ENCODE results near the gene ADAR. TPM values are rescaled to one million over a fixed set of nuclear protein-coding genes. Genes with fewer than 3 reads are reported as not detected.

The ADAR gene
- total and polyA plus RNA-seq, 11 donors: 16.0 to 117 (median 54.3) TPM

GRCh38 chr1:154591206-154591605, 16.8 kb downstream of the ADAR start:
- ATAC-seq: no peak
- peaks cover 0 to 100% (median 100%) of the 10 kb centered on the region in 9 donors for H3K36me3 ChIP-seq
- no peaks in the 10 kb centered on the region for H3K4me1 ChIP-seq
- DNase-seq: no peak
- intact Hi-C loops (cut with DNase I): no loop called here
- no peaks in the 10 kb centered on the region for H3K27me3 ChIP-seq
- H3K27ac ChIP-seq: no peak overlapping the region
- WGBS, 4 donors: 92 to 96% (median 95%) methylated on average over 7 of the region's 7 CpGs
- TF ChIP-seq POLR2A (IDR thresholded peaks at IDR 0.05): no peak
- TF ChIP-seq CTCF (IDR thresholded peaks at IDR 0.05): no peak
- H3K4me3 ChIP-seq: no peak overlapping the region
- no peaks in the 10 kb centered on the region for H3K9me3 ChIP-seq

GRCh38 chr1:154590756-154591155, 17.2 kb downstream of the ADAR start:
- WGBS, 4 donors: 86 to 92% (median 88%) methylated on average over 5 of the region's 5 CpGs
- Histone ChIP-seq H3K36me3 (peaks cover 0 to 100% (median 100%) of the 10 kb centered on the region in 9 donors), H3K4me1 (no peaks in the 10 kb centered on the region), H3K27me3 (no peaks in the 10 kb centered on the region), H3K9me3 (no peaks in the 10 kb centered on the region), H3K27ac (no peak overlapping the region), H3K4me3 (no peak overlapping the region)
- no peak for DNase-seq
- TF ChIP-seq POLR2A (IDR thresholded peaks at IDR 0.05) (no peak), CTCF (IDR thresholded peaks at IDR 0.05) (no peak)
- no peak for ATAC-seq
- intact Hi-C loops (cut with DNase I): no loop called here

- Histone ChIP-seq H3K27me3 (no peaks in the 10 kb centered on the region), H3K36me3 (peaks cover 0 to 100% (median 100%) of the 10 kb centered on the region in 9 donors), H3K27ac (no peak overlapping the region), H3K4me1 (no peaks in the 10 kb centered on the region), H3K9me3 (no peaks in the 10 kb centered on the region), H3K4me3 (no peak overlapping the region)
- intact Hi-C loops (cut with DNase I): no loop called here
- ATAC-seq (no peak), DNase-seq (no peak)
- TF ChIP-seq CTCF (IDR thresholded peaks at IDR 0.05): no peak
- TF ChIP-seq POLR2A (IDR thresholded peaks at IDR 0.05): no peak
- 72 to 86% (median 79%) methylated on average over 9 to 10 of the region's 10 CpGs for WGBS, 4 donors
These were observed 18.2 kb downstream of the ADAR start for GRCh38 chr1:154589780-154590179.

GRCh38 chr1:154586641-154587040, 21.3 kb downstream of the ADAR start:
- Histone ChIP-seq H3K36me3 (peaks cover 0 to 100% (median 100%) of the 10 kb centered on the region in 9 donors), H3K4me3 (no peak overlapping the region), H3K27ac (no peak overlapping the region), H3K27me3 (no peaks in the 10 kb centered on the region), H3K9me3 (no peaks in the 10 kb centered on the region), H3K4me1 (peaks cover 0 to 12% (median 0%) of the 10 kb centered on the region in 12 donors)
- ATAC-seq (no peak), DNase-seq (no peak)
- TF ChIP-seq POLR2A (IDR thresholded peaks at IDR 0.05): no peak
- TF ChIP-seq CTCF (IDR thresholded peaks at IDR 0.05): no peak
- WGBS, 4 donors: 92 to 94% (median 93%) methylated on average over 6 of the region's 6 CpGs
- intact Hi-C loops (cut with DNase I): no loop called here
